Upper lobe of right lung (tissue), 1 donor: ENCODE results near the gene CLASP1. TPM values are rescaled to one million over a fixed set of nuclear protein-coding genes. Genes with fewer than 3 reads are reported as not detected.

Experiments used
- ATAC-seq: fragments of 200-7000 bp; cut with Tn5 transposase; one replicate; pipeline ENCODE4 v1.9.1; 2020; ENCODE audit warnings: mild to moderate bottlenecking, moderate library complexity
- DNase-seq: peaks from one replicate; pipeline ENCODE4 v3.0.0-alpha.2; 2020
- H3K27ac ChIP-seq: fragments of 200-600 bp; one replicate; pipeline ENCODE4 v1.8.0; 2022
- H3K27me3 ChIP-seq: fragments of 200-600 bp; one replicate; pipeline ENCODE4 v1.8.0; 2022; ENCODE audit warnings: mild to moderate bottlenecking
- H3K36me3 ChIP-seq: fragments of 200-600 bp; one replicate; pipeline ENCODE4 v1.8.0; 2022
- H3K4me1 ChIP-seq: fragments of 200-600 bp; one replicate; pipeline ENCODE4 v1.8.0; 2022
- H3K4me3 ChIP-seq: fragments of 200-600 bp; one replicate; pipeline ENCODE4 v1.8.0; 2022; ENCODE audit warnings: mild to moderate bottlenecking
- H3K9me3 ChIP-seq: fragments of 200-600 bp; one replicate; pipeline ENCODE4 v1.8.0; 2022
- CTCF ChIP-seq: fragments of 200-600 bp; IDR thresholded peaks from one replicate; pipeline ENCODE4 v1.8.0; 2022; ENCODE audit warnings: antibody characterized with exemption
- intact Hi-C: fragments of 100-400 bp; cut with DNase I; formaldehyde crosslinking; loops from one replicate; pipeline ENCODE4 v1.11.0; 2022
- total RNA-seq: library from RNA; stranded (reverse); fragmentation: NEBNext Ultra II Directional; extraction: Animal tissue kit (Norgen Biotek cat#: 25700); gene quantifications from one replicate; pipeline ENCODE4 v1.2.1, GENCODE V29; 2021
- donor health status: DM: no; HTN: yes; CAD: no; lungs with severe emphysema.

CLASP1 gene
- total RNA-seq, 1 donor from 2014 or later = 44.5 TPM

GRCh38 chr2:121367246-121367900, 281.9 kb downstream of the CLASP1 start:
- no peak for DNase-seq
- H3K4me1 ChIP-seq = no peaks in the 10 kb centered on the region
- no peak for ATAC-seq

GRCh38 chr2:121366040-121366439, 283.2 kb downstream of the CLASP1 start:
- Histone ChIP-seq H3K27ac (no peak overlapping the region), H3K4me1 (no peaks in the 10 kb centered on the region), H3K4me3 (no peak overlapping the region), H3K9me3 (no peaks in the 10 kb centered on the region), H3K36me3 (peaks cover 76% of the 10 kb centered on the region), H3K27me3 (no peaks in the 10 kb centered on the region)
- TF ChIP-seq CTCF = no peak
- DNase-seq (no peak), ATAC-seq (no peak)
- intact Hi-C loops = no loop called here

More at GRCh38 chr2:121367246-121367900, 281.9 kb downstream of the CLASP1 start:
- Histone ChIP-seq H3K27me3 (no peaks in the 10 kb centered on the region), H3K36me3 (peaks cover 62% of the 10 kb centered on the region), H3K9me3 (no peaks in the 10 kb centered on the region), H3K4me3 (no peak overlapping the region), H3K27ac (no peak overlapping the region)
- TF ChIP-seq CTCF = no peak
- intact Hi-C loops = no loop called here

- H3K4me1 ChIP-seq = no peaks in the 10 kb centered on the region
- H3K36me3 ChIP-seq = peaks cover 79% of the 10 kb centered on the region
- no peak overlapping the region for H3K27ac ChIP-seq
Measured at GRCh38 chr2:121365061-121365460, 284.2 kb downstream of the CLASP1 start.

GRCh38 chr2:121363632-121364420, 285.4 kb downstream of the CLASP1 start:
- DNase-seq = no peak
- no peak for ATAC-seq
- Histone ChIP-seq H3K36me3 (peaks cover 81% of the 10 kb centered on the region), H3K9me3 (no peaks in the 10 kb centered on the region), H3K4me1 (no peaks in the 10 kb centered on the region), H3K27ac (no peak overlapping the region), H3K4me3 (no peak overlapping the region), H3K27me3 (no peaks in the 10 kb centered on the region)
- no peak for TF ChIP-seq CTCF
- intact Hi-C loops = no loop called here

More at GRCh38 chr2:121365061-121365460, 284.2 kb downstream of the CLASP1 start:
- DNase-seq = no peak
- Histone ChIP-seq H3K4me3 (no peak overlapping the region), H3K9me3 (no peaks in the 10 kb centered on the region), H3K27me3 (no peaks in the 10 kb centered on the region)
- no peak for ATAC-seq
- intact Hi-C loops = no loop called here
- no peak for TF ChIP-seq CTCF

DNA sequence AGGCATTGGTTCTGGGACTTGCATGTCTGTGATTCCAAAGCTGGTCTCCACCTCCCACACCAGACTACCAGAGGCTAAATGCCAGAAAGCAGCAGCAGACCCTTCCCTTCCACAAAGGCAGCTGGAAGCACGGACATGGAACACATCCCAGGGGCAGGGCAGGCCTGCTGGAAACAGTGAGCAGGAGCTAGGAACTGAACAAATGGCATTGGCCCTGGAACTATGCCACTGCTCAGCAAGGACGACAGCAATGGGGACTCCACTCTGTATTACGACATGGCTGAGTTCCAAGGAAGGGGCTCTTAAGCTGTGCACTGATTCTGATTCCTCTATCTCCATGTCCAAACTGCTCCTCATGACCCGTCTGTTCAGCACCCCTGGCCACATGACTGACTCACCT, 286.5 kb downstream of the CLASP1 start:
- H3K4me3 ChIP-seq = no peak overlapping the region
- DNase-seq = no peak
- ATAC-seq = no peak
- H3K27ac ChIP-seq = no peak overlapping the region
- peaks cover 83% of the 10 kb centered on the region for H3K36me3 ChIP-seq
- no peaks in the 10 kb centered on the region for H3K9me3 ChIP-seq
- no peaks in the 10 kb centered on the region for H3K27me3 ChIP-seq
- TF ChIP-seq CTCF = no peak
- intact Hi-C loops = no loop called here
- H3K4me1 ChIP-seq = no peaks in the 10 kb centered on the region
